Measurements from ENCODE around the gene ANKRD12.

The ANKRD12 gene

DNA sequence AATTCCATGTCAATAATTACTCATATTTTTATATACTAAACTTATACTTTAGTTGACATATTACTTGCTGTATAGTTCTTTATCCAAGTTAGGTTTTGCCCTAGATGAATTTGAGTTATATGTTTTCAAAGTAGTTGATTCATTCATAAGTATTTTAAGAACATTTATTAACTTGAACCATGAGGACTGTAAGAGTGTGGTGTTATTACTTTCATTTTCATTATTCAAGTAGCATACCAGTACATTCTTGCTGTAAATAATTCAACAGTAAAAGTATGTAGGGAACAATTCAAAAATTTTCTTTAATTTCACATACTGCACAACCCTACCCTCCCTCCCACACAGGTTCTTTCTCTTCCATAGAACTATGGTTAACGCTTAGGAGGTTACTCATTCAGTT lies 75.4 kb downstream of the ANKRD12 start:
- ChIA-PET CTCF (no interaction called here), POLR2A (no interaction called here)
- H3K27ac ChIP-seq (ENCODE audit: extremely low read depth, low read depth, low read length): no peak overlapping the region
- H3K4me1 ChIP-seq (ENCODE audit: control insufficient read depth, insufficient read depth, low read length): no peaks in the 10 kb centered on the region
- TF ChIP-seq, protein P1, sequence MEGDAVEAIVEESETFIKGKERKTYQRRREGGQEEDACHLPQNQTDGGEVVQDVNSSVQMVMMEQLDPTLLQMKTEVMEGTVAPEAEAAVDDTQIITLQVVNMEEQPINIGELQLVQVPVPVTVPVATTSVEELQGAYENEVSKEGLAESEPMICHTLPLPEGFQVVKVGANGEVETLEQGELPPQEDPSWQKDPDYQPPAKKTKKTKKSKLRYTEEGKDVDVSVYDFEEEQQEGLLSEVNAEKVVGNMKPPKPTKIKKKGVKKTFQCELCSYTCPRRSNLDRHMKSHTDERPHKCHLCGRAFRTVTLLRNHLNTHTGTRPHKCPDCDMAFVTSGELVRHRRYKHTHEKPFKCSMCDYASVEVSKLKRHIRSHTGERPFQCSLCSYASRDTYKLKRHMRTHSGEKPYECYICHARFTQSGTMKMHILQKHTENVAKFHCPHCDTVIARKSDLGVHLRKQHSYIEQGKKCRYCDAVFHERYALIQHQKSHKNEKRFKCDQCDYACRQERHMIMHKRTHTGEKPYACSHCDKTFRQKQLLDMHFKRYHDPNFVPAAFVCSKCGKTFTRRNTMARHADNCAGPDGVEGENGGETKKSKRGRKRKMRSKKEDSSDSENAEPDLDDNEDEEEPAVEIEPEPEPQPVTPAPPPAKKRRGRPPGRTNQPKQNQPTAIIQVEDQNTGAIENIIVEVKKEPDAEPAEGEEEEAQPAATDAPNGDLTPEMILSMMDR (tag by site-specific recombination; IDR thresholded peaks at IDR 0.05): no peak
- TF ChIP-seq ZSCAN30 (tag by site-specific recombination; IDR thresholded peaks at IDR 0.05) (no peak), ZNF133 (tag by site-specific recombination; IDR thresholded peaks at IDR 0.05) (no peak), TRIM28 (IDR thresholded peaks at IDR 0.05; ENCODE audit: borderline replicate concordance, low read length) (no peak), ZNF768 (tag by site-specific recombination; IDR thresholded peaks at IDR 0.05) (no peak), ZNF530 (tag by site-specific recombination; IDR thresholded peaks at IDR 0.05; ENCODE audit: low read depth) (no peak), ZNF112 (tag by site-specific recombination; IDR thresholded peaks at IDR 0.05) (no peak), ZNF707 (tag by site-specific recombination; IDR thresholded peaks at IDR 0.05) (no peak), ZNF394 (tag by site-specific recombination; IDR thresholded peaks at IDR 0.05; ENCODE audit: borderline replicate concordance) (no peak), RBAK (tag by site-specific recombination; IDR thresholded peaks at IDR 0.05) (no peak), ZIC2 (tag by site-specific recombination; IDR thresholded peaks at IDR 0.05) (no peak), ZNF138 (tag by site-specific recombination; IDR thresholded peaks at IDR 0.05; ENCODE audit: borderline replicate concordance) (no peak)
- TF ChIP-seq, protein P2, sequence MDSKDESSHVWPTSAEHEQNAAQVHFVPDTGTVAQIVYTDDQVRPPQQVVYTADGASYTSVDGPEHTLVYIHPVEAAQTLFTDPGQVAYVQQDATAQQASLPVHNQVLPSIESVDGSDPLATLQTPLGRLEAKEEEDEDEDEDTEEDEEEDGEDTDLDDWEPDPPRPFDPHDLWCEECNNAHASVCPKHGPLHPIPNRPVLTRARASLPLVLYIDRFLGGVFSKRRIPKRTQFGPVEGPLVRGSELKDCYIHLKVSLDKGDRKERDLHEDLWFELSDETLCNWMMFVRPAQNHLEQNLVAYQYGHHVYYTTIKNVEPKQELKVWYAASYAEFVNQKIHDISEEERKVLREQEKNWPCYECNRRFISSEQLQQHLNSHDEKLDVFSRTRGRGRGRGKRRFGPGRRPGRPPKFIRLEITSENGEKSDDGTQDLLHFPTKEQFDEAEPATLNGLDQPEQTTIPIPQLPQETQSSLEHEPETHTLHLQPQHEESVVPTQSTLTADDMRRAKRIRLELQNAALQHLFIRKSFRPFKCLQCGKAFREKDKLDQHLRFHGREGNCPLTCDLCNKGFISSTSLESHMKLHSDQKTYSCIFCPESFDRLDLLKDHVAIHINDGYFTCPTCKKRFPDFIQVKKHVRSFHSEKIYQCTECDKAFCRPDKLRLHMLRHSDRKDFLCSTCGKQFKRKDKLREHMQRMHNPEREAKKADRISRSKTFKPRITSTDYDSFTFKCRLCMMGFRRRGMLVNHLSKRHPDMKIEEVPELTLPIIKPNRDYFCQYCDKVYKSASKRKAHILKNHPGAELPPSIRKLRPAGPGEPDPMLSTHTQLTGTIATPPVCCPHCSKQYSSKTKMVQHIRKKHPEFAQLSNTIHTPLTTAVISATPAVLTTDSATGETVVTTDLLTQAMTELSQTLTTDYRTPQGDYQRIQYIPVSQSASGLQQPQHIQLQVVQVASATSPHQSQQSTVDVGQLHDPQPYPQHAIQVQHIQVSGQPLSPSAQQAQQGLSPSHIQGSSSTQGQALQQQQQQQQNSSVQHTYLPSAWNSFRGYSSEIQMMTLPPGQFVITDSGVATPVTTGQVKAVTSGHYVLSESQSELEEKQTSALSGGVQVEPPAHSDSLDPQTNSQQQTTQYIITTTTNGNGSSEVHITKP (tag by site-specific recombination; IDR thresholded peaks at IDR 0.05): no peak
- TF ChIP-seq, protein P3, sequence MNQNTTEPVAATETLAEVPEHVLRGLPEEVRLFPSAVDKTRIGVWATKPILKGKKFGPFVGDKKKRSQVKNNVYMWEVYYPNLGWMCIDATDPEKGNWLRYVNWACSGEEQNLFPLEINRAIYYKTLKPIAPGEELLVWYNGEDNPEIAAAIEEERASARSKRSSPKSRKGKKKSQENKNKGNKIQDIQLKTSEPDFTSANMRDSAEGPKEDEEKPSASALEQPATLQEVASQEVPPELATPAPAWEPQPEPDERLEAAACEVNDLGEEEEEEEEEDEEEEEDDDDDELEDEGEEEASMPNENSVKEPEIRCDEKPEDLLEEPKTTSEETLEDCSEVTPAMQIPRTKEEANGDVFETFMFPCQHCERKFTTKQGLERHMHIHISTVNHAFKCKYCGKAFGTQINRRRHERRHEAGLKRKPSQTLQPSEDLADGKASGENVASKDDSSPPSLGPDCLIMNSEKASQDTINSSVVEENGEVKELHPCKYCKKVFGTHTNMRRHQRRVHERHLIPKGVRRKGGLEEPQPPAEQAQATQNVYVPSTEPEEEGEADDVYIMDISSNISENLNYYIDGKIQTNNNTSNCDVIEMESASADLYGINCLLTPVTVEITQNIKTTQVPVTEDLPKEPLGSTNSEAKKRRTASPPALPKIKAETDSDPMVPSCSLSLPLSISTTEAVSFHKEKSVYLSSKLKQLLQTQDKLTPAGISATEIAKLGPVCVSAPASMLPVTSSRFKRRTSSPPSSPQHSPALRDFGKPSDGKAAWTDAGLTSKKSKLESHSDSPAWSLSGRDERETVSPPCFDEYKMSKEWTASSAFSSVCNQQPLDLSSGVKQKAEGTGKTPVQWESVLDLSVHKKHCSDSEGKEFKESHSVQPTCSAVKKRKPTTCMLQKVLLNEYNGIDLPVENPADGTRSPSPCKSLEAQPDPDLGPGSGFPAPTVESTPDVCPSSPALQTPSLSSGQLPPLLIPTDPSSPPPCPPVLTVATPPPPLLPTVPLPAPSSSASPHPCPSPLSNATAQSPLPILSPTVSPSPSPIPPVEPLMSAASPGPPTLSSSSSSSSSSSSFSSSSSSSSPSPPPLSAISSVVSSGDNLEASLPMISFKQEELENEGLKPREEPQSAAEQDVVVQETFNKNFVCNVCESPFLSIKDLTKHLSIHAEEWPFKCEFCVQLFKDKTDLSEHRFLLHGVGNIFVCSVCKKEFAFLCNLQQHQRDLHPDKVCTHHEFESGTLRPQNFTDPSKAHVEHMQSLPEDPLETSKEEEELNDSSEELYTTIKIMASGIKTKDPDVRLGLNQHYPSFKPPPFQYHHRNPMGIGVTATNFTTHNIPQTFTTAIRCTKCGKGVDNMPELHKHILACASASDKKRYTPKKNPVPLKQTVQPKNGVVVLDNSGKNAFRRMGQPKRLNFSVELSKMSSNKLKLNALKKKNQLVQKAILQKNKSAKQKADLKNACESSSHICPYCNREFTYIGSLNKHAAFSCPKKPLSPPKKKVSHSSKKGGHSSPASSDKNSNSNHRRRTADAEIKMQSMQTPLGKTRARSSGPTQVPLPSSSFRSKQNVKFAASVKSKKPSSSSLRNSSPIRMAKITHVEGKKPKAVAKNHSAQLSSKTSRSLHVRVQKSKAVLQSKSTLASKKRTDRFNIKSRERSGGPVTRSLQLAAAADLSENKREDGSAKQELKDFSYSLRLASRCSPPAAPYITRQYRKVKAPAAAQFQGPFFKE (tag by site-specific recombination; IDR thresholded peaks at IDR 0.05; ENCODE audit: borderline replicate concordance): no peak
- no peaks in the 10 kb centered on the region for H3K9me3 ChIP-seq (ENCODE audit: control insufficient read depth, insufficient read depth, low read depth, low read length)
- peaks cover 15 to 17% of the 10 kb centered on the region in 2 experiments; a peak in 2 of 3 replicates for H3K36me3 ChIP-seq (ENCODE audit: control insufficient read depth in 2 of 2, insufficient read depth in 1 of 2, low read length in 2 of 2)
- H3K4me3 ChIP-seq (ENCODE audit: low read depth, low read length): no peak overlapping the region

Data from HEK293 (cell line).